GM18870 (cell line): ENCODE measurements around the gene WNT5B.

ENCODE experiments used
- ATAC-seq: cut with Tn5 transposase; IDR thresholded peaks from one replicate; pipeline ENCODE4 v1.9.1; 2021; ENCODE audit warnings: moderate library complexity; ENCODE audit not compliant: unreplicated experiment

The WNT5B gene

GRCh38 chr12:1646569-1647284 lies 17.7 kb downstream of the WNT5B start:
- no peak for ATAC-seq

GRCh38 chr12:1647285-1647669 lies 18.2 kb downstream of the WNT5B start:
- ATAC-seq = no peak

GRCh38 chr12:1650260-1650977 lies 21.4 kb downstream of the WNT5B start:
- ATAC-seq = no peak

- ATAC-seq = no peak
Observed at GRCh38 chr12:1650978-1651361, 21.9 kb downstream of the WNT5B start.

- no peak for ATAC-seq
Observed at GRCh38 chr12:1651946-1652345, 22.9 kb downstream of the WNT5B start.

- no peak for ATAC-seq
Observed at GRCh38 chr12:1655225-1655788, 26.3 kb downstream of the WNT5B start.

- ATAC-seq = no peak
Observed at GRCh38 chr12:1656902-1657301, 27.9 kb downstream of the WNT5B start.

GRCh38 chr12:1657688-1658087 lies 28.7 kb downstream of the WNT5B start:
- ATAC-seq = no peak

- no peak for ATAC-seq
Observed at GRCh38 chr12:1660304-1661187, 31.5 kb downstream of the WNT5B start.

GRCh38 chr12:1661553-1662335 lies 32.7 kb downstream of the WNT5B start:
- ATAC-seq = no peak

- no peak for ATAC-seq
Observed at GRCh38 chr12:1662761-1663439, 33.9 kb downstream of the WNT5B start.

GRCh38 chr12:1663440-1664132 lies 34.6 kb downstream of the WNT5B start:
- ATAC-seq = no peak

GRCh38 chr12:1665366-1665765 lies 36.3 kb downstream of the WNT5B start:
- ATAC-seq = no peak

GRCh38 chr12:1666215-1666614 lies 37.2 kb downstream of the WNT5B start:
- no peak for ATAC-seq

GRCh38 chr12:1666685-1667162 lies 37.7 kb downstream of the WNT5B start:
- ATAC-seq = no peak

GRCh38 chr12:1668833-1669543 lies 40.0 kb downstream of the WNT5B start:
- ATAC-seq = no peak

GRCh38 chr12:1670358-1671268 lies 41.6 kb downstream of the WNT5B start:
- no peak for ATAC-seq

- no peak for ATAC-seq
Observed at GRCh38 chr12:1676043-1676442, 47.0 kb downstream of the WNT5B start.
